H1 (cell line): ENCODE data around the gene SANBR. TPM values are rescaled to one million over a fixed set of nuclear protein-coding genes. Genes with fewer than 3 reads are reported as not detected.

Experiments used
- CHD7 ChIP-seq: fragments of 300-600 bp; sonication (generic); IDR thresholded peaks from 2 replicates; pipeline ENCODE4 v1.7.1; 2012; ENCODE audit warnings: low read length, moderate library complexity, mild to moderate bottlenecking, inconsistent platforms; ENCODE audit not compliant: insufficient replicate concordance
- SUZ12 ChIP-seq: fragments of 200-600 bp; sonication (generic); IDR thresholded peaks from 2 replicates; pipeline ENCODE4 v1.6.1; 2012; ENCODE audit warnings: mild to moderate bottlenecking, inconsistent platforms, low read length, moderate library complexity, mixed read lengths
- polyA plus RNA-seq, 7 experiments: library from polyadenylated mRNA; depleted of rRNA in 3 of 7; stranded (reverse) in 5 of 7; unstranded in 2 of 7; fragments of >200 nt in 5 of 7; fragments of 200-250 nt in 2 of 7; gene quantifications; 1 replicate in 5 of 7; 2 replicates in 1 of 7; 4 replicates in 1 of 7; pipeline versions ENCODE4 v1.2.1 to v1.2.3, GENCODE V29; 2011 to 2013; ENCODE audit warnings: missing spikeins in 2 of 7, mixed read lengths in 2 of 7
- total RNA-seq: library from RNA; stranded (reverse); fragmentation: NEBNext Ultra II Directional; extraction: Animal tissue kit (Norgen Biotek cat#: 25700); gene quantifications from 2 replicates; pipeline ENCODE4 v1.2.1, GENCODE V29; 2021

SANBR gene
- total and polyA plus RNA-seq, 2 of the 8 experiments (the other 6 are each of a cell fraction or from before 2014, with no cell fraction given) = 3.4 to 12.1 TPM

- TF ChIP-seq CHD7 (no peak), SUZ12 (no peak)
Observed at GRCh38 chr2:61042807-61043206, 22.9 kb upstream of the SANBR start (continued).
